Inflammatory macrophage (primary cell): Measurements from ENCODE around the gene RRAGA.
"Not testable (repeated sequence)": the region's sequence is repeated elsewhere in the genome, so short reads cannot be mapped to it uniquely, and the experiment has no call there.

Experiments used
- DNase-seq, 2 donors: peaks; one replicate each; pipeline ENCODE4 v3.0.0-alpha.2; 2020 to 2022

RRAGA gene

DNA sequence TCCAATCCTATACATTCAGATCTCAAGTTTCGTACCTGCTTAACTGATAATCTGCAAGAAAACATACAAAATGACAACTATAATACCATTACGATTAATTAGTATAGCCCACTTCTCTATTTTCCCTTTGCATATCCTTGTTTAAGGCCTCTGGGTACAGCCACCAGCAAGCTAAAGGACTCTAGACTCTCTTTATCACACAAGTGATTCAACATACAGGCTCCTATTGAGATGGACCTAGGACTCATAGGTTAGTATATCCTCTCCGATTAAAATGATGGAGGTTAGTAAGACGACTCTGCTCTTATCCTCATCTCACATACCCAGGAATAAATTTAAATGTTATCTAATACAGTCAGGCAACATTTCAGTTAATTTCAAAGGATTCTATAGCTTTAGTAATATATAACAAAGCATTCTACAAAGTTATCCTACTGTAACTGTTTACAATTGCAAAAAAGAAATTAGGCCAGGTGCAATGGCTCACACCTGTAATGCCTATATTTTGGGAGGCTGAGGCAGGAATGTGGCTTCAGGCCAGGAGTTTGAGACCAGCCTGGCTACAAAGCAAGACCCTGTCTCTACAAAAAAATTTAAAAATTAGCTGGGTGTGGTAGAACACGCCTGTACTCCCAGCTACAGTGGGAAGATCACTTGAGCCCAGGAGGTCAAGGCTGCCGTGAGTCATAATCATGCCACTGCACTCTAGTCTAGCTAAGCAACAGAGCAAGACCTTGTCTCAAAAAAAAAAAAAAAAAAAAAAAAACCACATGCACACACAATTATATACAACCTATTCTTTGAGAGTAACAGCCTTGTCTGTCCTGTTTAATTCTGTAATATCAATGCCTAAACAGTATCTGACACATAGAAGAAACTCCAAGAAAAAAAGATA, 38.1 kb downstream of the RRAGA start:
- peak; percentile 12 to 79 for DNase-seq

DNA sequence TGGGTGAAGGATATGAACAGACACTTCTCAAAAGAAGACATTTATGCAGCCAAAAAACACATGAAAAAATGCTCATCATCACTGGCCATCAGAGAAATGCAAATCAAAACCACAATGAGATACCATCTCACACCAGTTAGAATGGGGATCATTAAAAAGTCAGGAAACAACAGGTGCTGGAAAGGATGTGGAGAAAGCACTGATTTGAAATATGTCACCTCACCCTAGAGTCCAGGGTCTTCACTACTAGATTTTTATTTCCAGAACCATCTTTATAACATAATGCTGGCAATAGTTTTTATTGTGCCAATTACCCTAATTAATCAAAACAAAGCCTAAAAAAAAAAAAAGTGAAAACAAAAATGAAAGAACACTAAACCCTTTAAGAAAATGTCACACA, 48.2 kb downstream of the RRAGA start:
- not testable (repeated sequence) for DNase-seq
